ENCODE measurements around the gene LRMDA.

LRMDA gene

GRCh38 chr10:75532253-75532924 lies 101.0 kb downstream of the LRMDA start:
- no peak for TF ChIP-seq EZH2phosphoT487 (conservative IDR thresholded peaks at IDR 0.05; ENCODE audit: low read length)
- TF ChIP-seq CTCF (IDR thresholded peaks at IDR 0.05; ENCODE audit: insufficient read depth, low read length, poor library complexity, severe bottlenecking): no peak
- H3K27me3 ChIP-seq (ENCODE audit: low read length): no peaks in the 10 kb centered on the region
- H3K36me3 ChIP-seq (ENCODE audit: low read length): no peaks in the 10 kb centered on the region
- H3K9me3 ChIP-seq (ENCODE audit: insufficient read depth, low read length): no peaks in the 10 kb centered on the region
- H3K79me2 ChIP-seq (ENCODE audit: insufficient read depth, low read length): no peaks in the 10 kb centered on the region
- H3K4me2 ChIP-seq (ENCODE audit: low read depth, low read length, poor library complexity, severe bottlenecking): no peak overlapping the region
- no peak overlapping the region for H3K27ac ChIP-seq (ENCODE audit: low read depth, low read length)
- no peak overlapping the region for H3K9ac ChIP-seq (ENCODE audit: low read length)
- no peaks in the 10 kb centered on the region for H4K20me1 ChIP-seq (ENCODE audit: low read depth, low read length)
- no peaks in the 10 kb centered on the region for H3F3A ChIP-seq (ENCODE audit: insufficient read depth)
- H3K9me2 ChIP-seq (replicated peaks; ENCODE audit: insufficient read depth, low read length): no peaks in the 10 kb centered on the region
- no peak overlapping the region for H2AFZ ChIP-seq (ENCODE audit: low read depth, low read length, severe bottlenecking)
- H3K4me3 ChIP-seq (ENCODE audit: insufficient read depth, low read length, poor library complexity, severe bottlenecking): no peak overlapping the region

GRCh38 chr10:75538144-75538543 lies 106.7 kb downstream of the LRMDA start:
- no peaks in the 10 kb centered on the region for H3F3A ChIP-seq (ENCODE audit: insufficient read depth)
- no peaks in the 10 kb centered on the region for H3K9me3 ChIP-seq (ENCODE audit: insufficient read depth, low read length)

GRCh38 chr10:75538765-75539164 lies 107.3 kb downstream of the LRMDA start:
- no peak for TF ChIP-seq CTCF (IDR thresholded peaks at IDR 0.05; ENCODE audit: insufficient read depth, low read length, poor library complexity, severe bottlenecking)
- no peak for TF ChIP-seq EZH2phosphoT487 (conservative IDR thresholded peaks at IDR 0.05; ENCODE audit: low read length)
- H3K9ac ChIP-seq (ENCODE audit: low read length): no peak overlapping the region

More at GRCh38 chr10:75538144-75538543, 106.7 kb downstream of the LRMDA start:
- H2AFZ ChIP-seq (ENCODE audit: low read depth, low read length, severe bottlenecking): no peak overlapping the region
- no peak for TF ChIP-seq EZH2phosphoT487 (conservative IDR thresholded peaks at IDR 0.05; ENCODE audit: low read length)
- no peak overlapping the region for H3K4me2 ChIP-seq (ENCODE audit: low read depth, low read length, poor library complexity, severe bottlenecking)
- H4K20me1 ChIP-seq (ENCODE audit: low read depth, low read length): no peaks in the 10 kb centered on the region
- no peaks in the 10 kb centered on the region for H3K9me2 ChIP-seq (replicated peaks; ENCODE audit: insufficient read depth, low read length)
- H3K4me3 ChIP-seq (ENCODE audit: insufficient read depth, low read length, poor library complexity, severe bottlenecking): no peak overlapping the region
- no peaks in the 10 kb centered on the region for H3K27me3 ChIP-seq (ENCODE audit: low read length)
- no peak overlapping the region for H3K9ac ChIP-seq (ENCODE audit: low read length)
- H3K79me2 ChIP-seq (ENCODE audit: insufficient read depth, low read length): no peaks in the 10 kb centered on the region
- no peaks in the 10 kb centered on the region for H3K36me3 ChIP-seq (ENCODE audit: low read length)
- no peak overlapping the region for H3K27ac ChIP-seq (ENCODE audit: low read depth, low read length)

GRCh38 chr10:75540357-75540966 lies 109.0 kb downstream of the LRMDA start:
- Histone ChIP-seq H3K27ac (ENCODE audit: low read depth, low read length) (no peak overlapping the region), H3K79me2 (ENCODE audit: insufficient read depth, low read length) (no peaks in the 10 kb centered on the region), H3K36me3 (ENCODE audit: low read length) (no peaks in the 10 kb centered on the region), H4K20me1 (ENCODE audit: low read depth, low read length) (no peaks in the 10 kb centered on the region), H3K27me3 (ENCODE audit: low read length) (no peaks in the 10 kb centered on the region), H3K9ac (ENCODE audit: low read length) (no peak overlapping the region), H3K9me2 (replicated peaks; ENCODE audit: insufficient read depth, low read length) (no peaks in the 10 kb centered on the region), H2AFZ (ENCODE audit: low read depth, low read length, severe bottlenecking) (no peak overlapping the region), H3K9me3 (ENCODE audit: insufficient read depth, low read length) (no peaks in the 10 kb centered on the region), H3K4me3 (ENCODE audit: insufficient read depth, low read length, poor library complexity, severe bottlenecking) (no peak overlapping the region), H3K4me2 (ENCODE audit: low read depth, low read length, poor library complexity, severe bottlenecking) (no peak overlapping the region), H3F3A (ENCODE audit: insufficient read depth) (no peaks in the 10 kb centered on the region)
- no peak for TF ChIP-seq EZH2phosphoT487 (conservative IDR thresholded peaks at IDR 0.05; ENCODE audit: low read length)

More at GRCh38 chr10:75538765-75539164, 107.3 kb downstream of the LRMDA start:
- Histone ChIP-seq H3K36me3 (ENCODE audit: low read length) (no peaks in the 10 kb centered on the region), H3K27ac (ENCODE audit: low read depth, low read length) (no peak overlapping the region), H3K9me3 (ENCODE audit: insufficient read depth, low read length) (no peaks in the 10 kb centered on the region), H3K27me3 (ENCODE audit: low read length) (no peaks in the 10 kb centered on the region), H4K20me1 (ENCODE audit: low read depth, low read length) (no peaks in the 10 kb centered on the region), H3K4me3 (ENCODE audit: insufficient read depth, low read length, poor library complexity, severe bottlenecking) (no peak overlapping the region), H3K79me2 (ENCODE audit: insufficient read depth, low read length) (no peaks in the 10 kb centered on the region), H3K9me2 (replicated peaks; ENCODE audit: insufficient read depth, low read length) (no peaks in the 10 kb centered on the region), H2AFZ (ENCODE audit: low read depth, low read length, severe bottlenecking) (no peak overlapping the region), H3F3A (ENCODE audit: insufficient read depth) (no peaks in the 10 kb centered on the region), H3K4me2 (ENCODE audit: low read depth, low read length, poor library complexity, severe bottlenecking) (no peak overlapping the region)

Data from SU-DHL-6 (cell line).